Measurements from ENCODE around the gene MRPL36. TPM values are rescaled to one million over a fixed set of nuclear protein-coding genes. Genes with fewer than 3 reads are reported as not detected.

The MRPL36 gene
- total RNA-seq, 1 experiment from 2014 or later: 116 TPM

- Histone ChIP-seq H3K4me2 (ENCODE audit: low read length) (no peak overlapping the region), H3F3A (ENCODE audit: low read length, unreplicated experiment) (no peaks in the 10 kb centered on the region), H3K9me2 (replicated peaks; ENCODE audit: low read length) (no peaks in the 10 kb centered on the region), H3K27me3 (ENCODE audit: low read length) (peaks cover 4% of the 10 kb centered on the region), H3K9ac (ENCODE audit: low read length) (no peak overlapping the region), H3K9me3 (ENCODE audit: low read length) (no peaks in the 10 kb centered on the region), H3K4me1 (ENCODE audit: insufficient read depth, low read length) (no peaks in the 10 kb centered on the region), H3K4me3 (ENCODE audit: low read length) (no peak overlapping the region), H4K20me1 (ENCODE audit: low read length) (no peaks in the 10 kb centered on the region), H3K27ac (ENCODE audit: low read length) (no peak overlapping the region), H3K36me3 (ENCODE audit: low read depth, low read length) (no peaks in the 10 kb centered on the region), H2AFZ (ENCODE audit: low read length) (no peak overlapping the region), H3K79me2 (ENCODE audit: low read length) (no peaks in the 10 kb centered on the region)
- ChIA-PET CTCF (no interaction called here), POLR2A (ENCODE audit: unreplicated experiment) (no interaction called here)
- no TSS peak for BruUV-seq (replicated peaks)
- no peak for DNase-seq
- intact Hi-C loops (cut with micrococcal nuclease): no loop called here
- ATAC-seq: no peak
- TF ChIP-seq EZH2phosphoT487 (IDR thresholded peaks at IDR 0.05; ENCODE audit: borderline replicate concordance, low read length): no peak
- no peak for TF ChIP-seq EZH2 (IDR thresholded peaks at IDR 0.05; ENCODE audit: low read length, unreplicated experiment)
- no peak for TF ChIP-seq CTCF (conservative IDR thresholded peaks at IDR 0.05; ENCODE audit: low read depth, low read length)
Observed at GRCh38 chr5:1836891-1837880, 37.5 kb upstream of the MRPL36 start.

- no peaks in the 10 kb centered on the region for H3K79me2 ChIP-seq (ENCODE audit: low read length)
- TF ChIP-seq EZH2 (IDR thresholded peaks at IDR 0.05; ENCODE audit: low read length, unreplicated experiment) (no peak), EZH2phosphoT487 (IDR thresholded peaks at IDR 0.05; ENCODE audit: borderline replicate concordance, low read length) (no peak), CTCF (conservative IDR thresholded peaks at IDR 0.05; ENCODE audit: low read depth, low read length) (no peak)
- no peak overlapping the region for H3K27ac ChIP-seq (ENCODE audit: low read length)
- H3K9me2 ChIP-seq (replicated peaks; ENCODE audit: low read length): no peaks in the 10 kb centered on the region
- peaks cover 4% of the 10 kb centered on the region for H3K27me3 ChIP-seq (ENCODE audit: low read length)
- H3K9ac ChIP-seq (ENCODE audit: low read length): no peak overlapping the region
- no peaks in the 10 kb centered on the region for H3K4me1 ChIP-seq (ENCODE audit: insufficient read depth, low read length)
- no peaks in the 10 kb centered on the region for H4K20me1 ChIP-seq (ENCODE audit: low read length)
- H3K36me3 ChIP-seq (ENCODE audit: low read depth, low read length): no peaks in the 10 kb centered on the region
- DNase-seq (no peak), ATAC-seq (no peak)
- H2AFZ ChIP-seq (ENCODE audit: low read length): no peak overlapping the region
- no peaks in the 10 kb centered on the region for H3F3A ChIP-seq (ENCODE audit: low read length, unreplicated experiment)
- no peak overlapping the region for H3K4me3 ChIP-seq (ENCODE audit: low read length)
- H3K9me3 ChIP-seq (ENCODE audit: low read length): no peaks in the 10 kb centered on the region
- no peak overlapping the region for H3K4me2 ChIP-seq (ENCODE audit: low read length)
- CTCF ChIA-PET: no interaction called here
- no TSS peak for BruUV-seq (replicated peaks)
- intact Hi-C loops (cut with micrococcal nuclease): no loop called here
- POLR2A ChIA-PET (ENCODE audit: unreplicated experiment): no interaction called here
Observed at GRCh38 chr5:1836176-1836890, 36.7 kb upstream of the MRPL36 start.
